ENCODE results near the gene TLDC2. TPM values are rescaled to one million over a fixed set of nuclear protein-coding genes. Genes with fewer than 3 reads are reported as not detected.

The TLDC2 gene
- total and polyA plus RNA-seq, 4 donors, result 0.05 to 0.33 (median 0.08) TPM; not detected in 1

GRCh38 chr20:36917240-36917639 is 41.3 kb downstream of the TLDC2 start:
- Histone ChIP-seq H3K9ac (ENCODE audit: low read depth in 1 of 2, low read length in 2 of 2) (no peak overlapping the region), H3K27me3 (ENCODE audit: control insufficient read depth in 4 of 4, insufficient read depth in 4 of 4, low read length in 3 of 4) (no peaks in the 10 kb centered on the region), H3K36me3 (ENCODE audit: control insufficient read depth in 4 of 4, insufficient read depth in 3 of 4, low read depth in 1 of 4, low read length in 3 of 4) (peaks cover 0 to 17% (median 13%) of the 10 kb centered on the region in 4 donors), H3K4me1 (ENCODE audit: control insufficient read depth in 4 of 4, insufficient read depth in 4 of 4, low read length in 3 of 4) (no peaks in the 10 kb centered on the region), H3K9me3 (ENCODE audit: control insufficient read depth in 4 of 4, low read length in 3 of 4) (no peaks in the 10 kb centered on the region), H3K4me3 (ENCODE audit: low read depth in 1 of 3, low read length in 3 of 3) (no peak overlapping the region), H3K27ac (ENCODE audit: low read depth in 1 of 2, low read length in 2 of 2) (no peak overlapping the region)
- TF ChIP-seq HNF4A (conservative IDR thresholded peaks at IDR 0.05) (no peak), RXRA (IDR thresholded peaks at IDR 0.05) (no peak), MAX (IDR thresholded peaks at IDR 0.05) (no peak), HNF4G (IDR thresholded peaks at IDR 0.05) (no peak), CTCF (IDR thresholded peaks at IDR 0.05; ENCODE audit: low read depth, low read length, missing input control) (no peak), FOXA1 (IDR thresholded peaks at IDR 0.05) (no peak), ATF3 (IDR thresholded peaks at IDR 0.05) (no peak), JUND (IDR thresholded peaks at IDR 0.05) (no peak), YY1 (IDR thresholded peaks at IDR 0.05) (no peak), ZBTB33 (IDR thresholded peaks at IDR 0.05) (no peak), TAF1 (conservative IDR thresholded peaks at IDR 0.05) (no peak), RAD21 (IDR thresholded peaks at IDR 0.05) (no peak), SP1 (IDR thresholded peaks at IDR 0.05) (no peak), REST (IDR thresholded peaks at IDR 0.05) (no peak), FOXA2 (IDR thresholded peaks at IDR 0.05) (no peak), NR2F2 (IDR thresholded peaks at IDR 0.05) (no peak), EGR1 (IDR thresholded peaks at IDR 0.05; ENCODE audit: low read depth in 2 of 2) (no peak), GABPA (IDR thresholded peaks at IDR 0.05 in 1 of 2, conservative IDR thresholded peaks at IDR 0.05 in 1 of 2) (no peak)
- no peak for DNase-seq (ENCODE audit: low spot score)
- WGBS, result 98% methylated on average over 6 of the region's 6 CpGs
